Endothelial cell of umbilical vein (primary cell): Measurements from ENCODE around the gene DIAPH3.

Source experiments
- CTCF ChIP-seq, 2 donors: IDR thresholded peaks; 1 replicate in 1 of 2; 2 replicates in 1 of 2; pipeline ENCODE4 v1.5.1; 2011; ENCODE audit warnings: low read length in 2 of 2, mild to moderate bottlenecking in 2 of 2, moderate library complexity in 2 of 2, control low read depth in 1 of 2, inconsistent platforms in 1 of 2, low read depth in 1 of 2; ENCODE audit not compliant: insufficient read depth in 1 of 2; ENCODE audit errors: extremely low read depth in 1 of 2
- EZH2 ChIP-seq: IDR thresholded peaks from 2 replicates; pipeline ENCODE4 v1.6.1; 2012; ENCODE audit warnings: borderline replicate concordance, low read depth, mild to moderate bottlenecking, moderate library complexity, low read length, inconsistent platforms; ENCODE audit not compliant: severe bottlenecking
- FOS ChIP-seq: IDR thresholded peaks from 2 replicates; pipeline ENCODE4 v1.6.1; 2011; ENCODE audit warnings: mild to moderate bottlenecking, low read length, moderate library complexity, borderline replicate concordance; ENCODE audit not compliant: insufficient read depth
- GATA2 ChIP-seq: IDR thresholded peaks from 2 replicates; pipeline ENCODE4 v1.7.0; 2011; ENCODE audit warnings: low read depth, mild to moderate bottlenecking, moderate library complexity, mixed read lengths, low read length; ENCODE audit not compliant: insufficient read length, insufficient read depth
- POLR2A ChIP-seq: IDR thresholded peaks from 2 replicates; pipeline ENCODE4 v1.6.1; 2012; ENCODE audit warnings: low read depth, mild to moderate bottlenecking, control low read depth, low read length
- POLR2AphosphoS5 ChIP-seq: IDR thresholded peaks from 2 replicates; pipeline ENCODE4 v1.6.1; 2012; ENCODE audit warnings: low read depth, mild to moderate bottlenecking, control low read depth, low read length, moderate library complexity; ENCODE audit not compliant: insufficient read depth
- TF ChIP-seq, protein P1 (sequence below): IDR thresholded peaks from 2 replicates; pipeline ENCODE4 v1.6.1; 2011; ENCODE audit not compliant: insufficient read depth, insufficient read length

- no peak for TF ChIP-seq CTCF (IDR thresholded peaks at IDR 0.05; ENCODE audit: extremely low read depth in 1 of 2, insufficient read depth in 1 of 2, low read depth in 1 of 2, low read length in 2 of 2)
- TF ChIP-seq POLR2AphosphoS5 = no peak
- no peak for TF ChIP-seq EZH2
- no peak for TF ChIP-seq POLR2A
- TF ChIP-seq, protein P1, sequence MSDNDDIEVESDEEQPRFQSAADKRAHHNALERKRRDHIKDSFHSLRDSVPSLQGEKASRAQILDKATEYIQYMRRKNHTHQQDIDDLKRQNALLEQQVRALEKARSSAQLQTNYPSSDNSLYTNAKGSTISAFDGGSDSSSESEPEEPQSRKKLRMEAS = no peak
- TF ChIP-seq FOS = no peak
- TF ChIP-seq GATA2 = no peak
These were observed 6.7 kb upstream of the DIAPH3 start for GRCh38 chr13:60170414-60170813.
